Rectal smooth muscle tissue (tissue), 1 donor: ENCODE data around the gene CRYBG3.

Source experiments
- H3K27ac ChIP-seq: one replicate; pipeline ENCODE4 v1.7.0; 2013; ENCODE audit warnings: low read depth, low read length, inconsistent platforms
- H3K27me3 ChIP-seq: one replicate; pipeline ENCODE4 v1.7.0; 2013; ENCODE audit warnings: low read length; ENCODE audit not compliant: control insufficient read depth, insufficient read depth
- H3K36me3 ChIP-seq: one replicate; pipeline ENCODE4 v1.7.0; 2013; ENCODE audit warnings: low read length; ENCODE audit not compliant: control insufficient read depth, insufficient read depth
- H3K4me1 ChIP-seq: one replicate; pipeline ENCODE4 v1.7.0; 2013; ENCODE audit warnings: low read length; ENCODE audit not compliant: control insufficient read depth, insufficient read depth
- H3K4me3 ChIP-seq: one replicate; pipeline ENCODE4 v1.7.0; 2013; ENCODE audit warnings: low read length
- H3K9ac ChIP-seq: one replicate; pipeline ENCODE4 v1.7.0; 2013; ENCODE audit warnings: low read length

CRYBG3 gene

DNA sequence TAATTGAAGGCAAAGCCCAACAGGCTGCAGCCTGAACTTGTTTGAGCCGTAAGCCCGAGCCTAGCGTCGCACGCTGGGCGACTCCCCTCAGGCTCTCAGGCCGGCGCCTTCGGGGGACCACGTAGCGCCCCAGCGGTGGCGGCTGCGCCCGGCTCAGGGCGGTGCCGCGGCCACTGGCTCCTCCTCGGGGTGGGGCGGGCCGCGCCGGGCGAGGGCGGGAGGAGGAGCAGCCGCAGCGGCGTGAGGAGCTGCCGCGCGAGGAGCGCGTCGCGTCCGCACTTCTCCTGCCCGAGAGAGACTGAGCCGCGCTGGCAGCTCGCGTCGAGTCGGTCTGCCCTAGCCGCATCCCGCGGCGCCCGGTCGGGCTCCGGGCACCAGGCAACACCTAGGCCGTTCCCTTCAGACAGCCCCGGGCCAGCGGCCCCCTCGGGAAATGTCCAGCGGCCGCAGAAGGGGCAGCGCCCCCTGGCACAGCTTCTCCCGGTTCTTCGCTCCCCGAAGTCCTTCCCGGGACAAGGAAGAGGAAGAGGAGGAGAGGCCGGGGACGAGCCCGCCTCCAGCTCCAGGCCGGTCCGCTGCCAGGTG, at the start of gene CRYBG3:
CRYBG3 (plus strand) TSS at position 238 of the 585 bp plus-strand sequence; CDS start at position 434, 196 bp downstream.
- Histone ChIP-seq H3K36me3 (no peaks in the 10 kb centered on the region), H3K27me3 (no peaks in the 10 kb centered on the region), H3K4me1 (peaks cover 9% of the 10 kb centered on the region), H3K4me3 (peak within 1 kb of the TSS; percentile 73), H3K27ac (peak within 1 kb of the TSS; percentile 91), H3K9ac (peak within 1 kb of the TSS; percentile 60)

- Histone ChIP-seq H3K27ac (no peak overlapping the region), H3K36me3 (no peaks in the 10 kb centered on the region), H3K4me3 (no peak overlapping the region), H3K27me3 (no peaks in the 10 kb centered on the region), H3K4me1 (no peaks in the 10 kb centered on the region), H3K9ac (no peak overlapping the region)
Observed at GRCh38 chr3:97772926-97773325, 48.9 kb upstream of the CRYBG3 start.

- no peak overlapping the region for H3K27ac ChIP-seq
- H3K4me1 ChIP-seq = no peaks in the 10 kb centered on the region
- no peaks in the 10 kb centered on the region for H3K36me3 ChIP-seq
- H3K9ac ChIP-seq = no peak overlapping the region
- no peaks in the 10 kb centered on the region for H3K27me3 ChIP-seq
- no peak overlapping the region for H3K4me3 ChIP-seq
Observed at GRCh38 chr3:97778152-97778551, 43.7 kb upstream of the CRYBG3 start.

GRCh38 chr3:97793420-97794019, 28.3 kb upstream of the CRYBG3 start:
- no peak overlapping the region for H3K4me3 ChIP-seq
- no peak overlapping the region for H3K9ac ChIP-seq
- H3K4me1 ChIP-seq = no peaks in the 10 kb centered on the region
- no peaks in the 10 kb centered on the region for H3K27me3 ChIP-seq
- H3K27ac ChIP-seq = no peak overlapping the region
- H3K36me3 ChIP-seq = no peaks in the 10 kb centered on the region

GRCh38 chr3:97795951-97796350, 25.9 kb upstream of the CRYBG3 start:
- H3K27ac ChIP-seq = no peak overlapping the region
- no peak overlapping the region for H3K9ac ChIP-seq
- H3K4me3 ChIP-seq = no peak overlapping the region
- H3K36me3 ChIP-seq = no peaks in the 10 kb centered on the region
- no peaks in the 10 kb centered on the region for H3K4me1 ChIP-seq
- H3K27me3 ChIP-seq = no peaks in the 10 kb centered on the region

- no peaks in the 10 kb centered on the region for H3K36me3 ChIP-seq
- no peak overlapping the region for H3K4me3 ChIP-seq
- peak overlapping the region; percentile 29 for H3K27ac ChIP-seq
Observed at GRCh38 chr3:97804471-97804870, 17.3 kb upstream of the CRYBG3 start.

GRCh38 chr3:97810779-97811390, 10.9 kb upstream of the CRYBG3 start:
- H3K36me3 ChIP-seq = no peaks in the 10 kb centered on the region
- no peak overlapping the region for H3K4me3 ChIP-seq
- no peak overlapping the region for H3K9ac ChIP-seq
- H3K27ac ChIP-seq = no peak overlapping the region
- no peaks in the 10 kb centered on the region for H3K4me1 ChIP-seq
- no peaks in the 10 kb centered on the region for H3K27me3 ChIP-seq

More at GRCh38 chr3:97804471-97804870, 17.3 kb upstream of the CRYBG3 start:
- no peak overlapping the region for H3K9ac ChIP-seq
- H3K27me3 ChIP-seq = no peaks in the 10 kb centered on the region
- H3K4me1 ChIP-seq = no peaks in the 10 kb centered on the region

DNA sequence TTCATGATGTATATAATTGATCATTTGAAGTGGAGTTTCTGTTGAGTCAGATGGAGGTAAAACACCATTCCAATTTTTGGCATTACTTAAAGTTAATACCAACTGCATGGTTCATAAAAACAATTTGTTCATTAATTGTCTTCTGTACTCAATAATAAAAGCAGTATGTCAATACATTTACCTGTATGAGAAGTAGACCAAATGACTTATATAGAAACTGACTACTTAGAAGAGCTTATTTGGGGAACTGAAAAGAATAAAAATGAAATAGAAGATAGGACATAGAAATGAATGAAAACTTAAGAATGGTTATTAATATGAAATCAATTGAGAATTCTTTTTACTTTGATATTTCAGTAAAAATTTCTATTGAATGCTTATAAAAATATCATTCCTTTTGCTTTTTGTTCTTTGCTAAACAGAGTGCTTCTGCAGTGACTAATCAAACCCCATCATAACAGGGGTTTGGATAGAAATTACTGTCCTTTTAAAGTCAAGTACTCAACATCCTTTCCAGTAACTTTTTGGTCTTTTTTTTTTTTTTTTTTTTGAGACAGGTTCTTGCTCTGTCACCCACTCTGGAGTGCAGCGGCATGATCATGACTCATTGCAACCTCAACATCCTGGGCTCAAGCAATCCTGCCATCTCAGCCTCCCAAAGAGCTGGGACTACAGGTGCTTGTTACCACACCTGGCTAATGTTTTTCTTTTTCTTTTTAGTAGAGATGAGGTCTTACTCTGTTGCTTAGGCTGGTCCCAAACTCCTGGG, 6.5 kb upstream of the CRYBG3 start:
- H3K4me3 ChIP-seq = no peak overlapping the region

GRCh38 chr3:97816811-97817210, 5.0 kb upstream of the CRYBG3 start:
- H3K27ac ChIP-seq = no peak overlapping the region
- no peaks in the 10 kb centered on the region for H3K4me1 ChIP-seq
- H3K27me3 ChIP-seq = no peaks in the 10 kb centered on the region
- no peak overlapping the region for H3K4me3 ChIP-seq
- no peak overlapping the region for H3K9ac ChIP-seq
- H3K36me3 ChIP-seq = no peaks in the 10 kb centered on the region

More for the DNA sequence above, 6.5 kb upstream of the CRYBG3 start:
- Histone ChIP-seq H3K27me3 (no peaks in the 10 kb centered on the region), H3K4me1 (no peaks in the 10 kb centered on the region), H3K36me3 (no peaks in the 10 kb centered on the region), H3K9ac (no peak overlapping the region), H3K27ac (no peak overlapping the region)

- Histone ChIP-seq H3K4me1 (no peaks in the 10 kb centered on the region), H3K4me3 (no peak overlapping the region), H3K36me3 (no peaks in the 10 kb centered on the region), H3K9ac (no peak overlapping the region), H3K27me3 (no peaks in the 10 kb centered on the region), H3K27ac (no peak overlapping the region)
Observed at GRCh38 chr3:97817965-97818364, 3.8 kb upstream of the CRYBG3 start.

GRCh38 chr3:97820780-97821179, 1.0 kb upstream of the CRYBG3 start:
- H3K27me3 ChIP-seq = no peaks in the 10 kb centered on the region
- H3K9ac ChIP-seq = no peak overlapping the region
- H3K4me3 ChIP-seq = peak overlapping the region; percentile 73
- H3K27ac ChIP-seq = no peak overlapping the region
- peaks cover 6% of the 10 kb centered on the region for H3K4me1 ChIP-seq
- H3K36me3 ChIP-seq = no peaks in the 10 kb centered on the region

GRCh38 chr3:97821287-97821773, 481 bp upstream of the CRYBG3 start:
- peak overlapping the region; percentile 91 for H3K27ac ChIP-seq

More at GRCh38 chr3:97821287-97821773, 481 bp upstream of the CRYBG3 start:
- Histone ChIP-seq H3K36me3 (no peaks in the 10 kb centered on the region), H3K4me1 (peaks cover 9% of the 10 kb centered on the region), H3K4me3 (peak overlapping the region; percentile 73), H3K27me3 (no peaks in the 10 kb centered on the region), H3K9ac (peak overlapping the region; percentile 35)
